K562 (cell line): Measurements from ENCODE around the gene PIP5K1B. TPM values are rescaled to one million over a fixed set of nuclear protein-coding genes. Genes with fewer than 3 reads are reported as not detected.

ENCODE experiments used
- HDAC3 ChIP-seq: fragments of 450-650 bp; IDR thresholded peaks from 2 replicates; pipeline ENCODE4 v1.6.1; 2018; ENCODE audit warnings: borderline replicate concordance, mild to moderate bottlenecking, moderate library complexity; ENCODE audit not compliant: partially characterized antibody
- JUND ChIP-seq, 2 experiments: IDR thresholded peaks; 2 replicates in 1 of 2; 3 replicates in 1 of 2; pipeline ENCODE4 v1.6.1; 2011; ENCODE audit warnings: borderline replicate concordance in 2 of 2, low read depth in 2 of 2, low read length in 2 of 2, improper control_type of control experiment in 1 of 2, missing biosample characterization in 1 of 2, missing genetic modification characterization in 1 of 2, missing genetic modification reagents in 1 of 2
- KDM1A ChIP-seq, 2 experiments: fragments of 450-650 bp; IDR thresholded peaks; 2 replicates each; pipeline ENCODE4 v1.6.1; 2016; ENCODE audit warnings: mild to moderate bottlenecking in 2 of 2
- PHB2 ChIP-seq: fragments of 450-650 bp; IDR thresholded peaks from 2 replicates; pipeline ENCODE4 v1.6.1; 2017; ENCODE audit warnings: low read depth
- PTTG1 ChIP-seq: fragments of 450-650 bp; IDR thresholded peaks from 2 replicates; pipeline ENCODE4 v1.6.1; 2016; ENCODE audit warnings: low read depth, mild to moderate bottlenecking, missing genetic modification characterization, missing compliant biosample characterization
- RAD21 ChIP-seq, 2 experiments: fragments of 250-450 bp in 1 of 2; fragments of 450-650 bp in 1 of 2; sonication (Bioruptor Pico) in 1 of 2; formaldehyde crosslinking in 1 of 2; IDR thresholded peaks in 1 of 2; conservative IDR thresholded peaks in 1 of 2; 2 replicates each; pipeline versions ENCODE4 v1.4.0 to v1.8.0; 2020 to 2022; ENCODE audit warnings: mild to moderate bottlenecking in 2 of 2, moderate library complexity in 1 of 2
- TAF15 ChIP-seq: fragments of 200-400 bp; formaldehyde crosslinking; IDR thresholded peaks from 2 replicates; pipeline ENCODE4 v1.6.1; 2017; ENCODE audit warnings: mild to moderate bottlenecking, low read depth, low read length, moderate library complexity
- TCF7 ChIP-seq: sonication (generic); IDR thresholded peaks from 2 replicates; pipeline ENCODE4 v1.6.1; 2016; ENCODE audit warnings: antibody characterized with exemption, borderline replicate concordance
- TSHZ1 ChIP-seq: fragments of 250-450 bp; sonication (Bioruptor Pico); IDR thresholded peaks from 2 replicates; pipeline ENCODE4 v1.4.0; 2020; ENCODE audit warnings: mild to moderate bottlenecking, moderate library complexity
- ZNF124 ChIP-seq: sonication (generic); formaldehyde crosslinking; IDR thresholded peaks from 2 replicates; pipeline ENCODE4 v1.8.1; 2022; ENCODE audit warnings: missing genetic modification reagents
- ZNF318 ChIP-seq, 2 experiments: fragments of 450-650 bp; IDR thresholded peaks; 2 replicates each; pipeline ENCODE4 v1.6.1; 2016; ENCODE audit warnings: mild to moderate bottlenecking in 2 of 2, borderline replicate concordance in 1 of 2, low read depth in 1 of 2, moderate library complexity in 1 of 2
- polyA plus RNA-seq, 8 experiments: library from polyadenylated mRNA; depleted of rRNA in 4 of 8; stranded (reverse) in 5 of 8; unstranded in 3 of 8; fragments of >200 nt; fragmentation: Nextera tagmentation in 2 of 8; fragmentation: Illumina TruSeq in 1 of 8; extraction: Ambion mirVana in 2 of 8; extraction: Trizol in 1 of 8; gene quantifications; 2 replicates each; pipeline versions ENCODE4 v1.2.1 to v1.2.3, GENCODE V29; 2011 to 2014; ENCODE audit warnings: inconsistent platforms in 1 of 8, missing spikeins in 1 of 8
- total RNA-seq, 7 experiments: library from RNA; depleted of rRNA in 6 of 7; stranded (reverse); fragments of >200 nt in 6 of 7; fragmentation: Illumina TruSeq in 2 of 7; extraction: Trizol in 2 of 7; gene quantifications; 2 replicates each; pipeline versions ENCODE4 v1.2.1 to v1.2.3, GENCODE V29; 2011 to 2021; ENCODE audit warnings: low replicate concordance in 1 of 7
- TF ChIP-seq, protein P1 (sequence below): fragments of 450-650 bp; IDR thresholded peaks from one replicate; pipeline ENCODE4 v1.6.1; 2018; ENCODE audit warnings: mild to moderate bottlenecking, moderate library complexity; ENCODE audit not compliant: partially characterized antibody

PIP5K1B gene
- total and polyA plus RNA-seq, 9 of the 15 experiments (the other 6 are each of a cell fraction or from before 2014, with no cell fraction given) = 3.1 to 12.9 (median 7.4) TPM

DNA sequence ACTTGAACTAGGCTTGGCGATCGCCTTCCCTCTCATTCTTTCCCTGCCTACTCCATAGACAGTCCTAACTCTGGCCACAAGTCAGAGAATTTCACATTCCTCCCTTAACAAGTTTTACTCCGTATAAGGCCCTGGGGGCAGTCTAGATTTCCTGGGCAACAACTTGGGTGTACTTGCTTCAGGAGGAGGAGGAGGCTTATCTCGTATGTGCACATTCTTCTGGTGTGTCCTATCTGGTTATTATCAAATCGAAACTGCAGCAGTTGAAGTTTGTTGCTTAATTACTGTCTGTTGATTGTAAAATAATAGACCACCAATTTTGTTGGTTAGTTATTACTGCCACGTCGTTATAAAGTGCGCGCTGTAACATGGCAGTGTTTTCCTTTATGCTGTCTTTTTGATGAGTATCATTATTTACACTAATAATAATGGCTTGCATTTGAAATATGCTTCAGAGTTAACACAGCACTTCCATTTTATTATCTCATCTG, 42.0 kb downstream of the PIP5K1B start (continued):
- TF ChIP-seq JUND (IDR thresholded peaks at IDR 0.05; ENCODE audit: borderline replicate concordance, low read depth, low read length) (peak; percentile 66; the same call in 1 of the 2 replicates), JUND (tag; IDR thresholded peaks at IDR 0.05; ENCODE audit: borderline replicate concordance, low read depth, low read length) (no peak), TAF15 (no peak), TSHZ1 (CRISPR knock-in tag) (no peak), KDM1A (IDR thresholded peaks at IDR 0.05) (peak; percentile 44 to 55; a peak in 2 of 4 replicates), ZNF124 (no peak), TCF7 (no peak), HDAC3 (peak; percentile 67), RAD21 (CRISPR knock-in tag; conservative IDR thresholded peaks at IDR 0.05 in 1 of 2, IDR thresholded peaks at IDR 0.05 in 1 of 2) (no peak; a peak in 1 of 4 replicates), ZNF318 (IDR thresholded peaks at IDR 0.05; ENCODE audit: borderline replicate concordance in 1 of 2, low read depth in 1 of 2) (no peak), PTTG1 (tag) (no peak), PHB2 (0 out of 2 replicates have a peak, but pooled peaks have one; percentile 62)
- TF ChIP-seq, protein P1, sequence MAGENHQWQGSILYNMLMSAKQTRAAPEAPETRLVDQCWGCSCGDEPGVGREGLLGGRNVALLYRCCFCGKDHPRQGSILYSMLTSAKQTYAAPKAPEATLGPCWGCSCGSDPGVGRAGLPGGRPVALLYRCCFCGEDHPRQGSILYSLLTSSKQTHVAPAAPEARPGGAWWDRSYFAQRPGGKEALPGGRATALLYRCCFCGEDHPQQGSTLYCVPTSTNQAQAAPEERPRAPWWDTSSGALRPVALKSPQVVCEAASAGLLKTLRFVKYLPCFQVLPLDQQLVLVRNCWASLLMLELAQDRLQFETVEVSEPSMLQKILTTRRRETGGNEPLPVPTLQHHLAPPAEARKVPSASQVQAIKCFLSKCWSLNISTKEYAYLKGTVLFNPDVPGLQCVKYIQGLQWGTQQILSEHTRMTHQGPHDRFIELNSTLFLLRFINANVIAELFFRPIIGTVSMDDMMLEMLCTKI = no peak
